ENCODE measurements around the gene CHMP2A. TPM values are rescaled to one million over a fixed set of nuclear protein-coding genes. Genes with fewer than 3 reads are reported as not detected.
"Not testable (repeated sequence)": the region's sequence is repeated elsewhere in the genome, so short reads cannot be mapped to it uniquely, and the experiment has no call there.

CHMP2A gene
- total and polyA plus RNA-seq, 9 donors, result 54.2 to 143 (median 98.3) TPM

- peak in 2 of 5 donors; percentile 62 to 74 for DNase-seq
- H3K9me3 ChIP-seq, result no peaks in the 10 kb centered on the region
- H3K4me1 ChIP-seq (ENCODE audit: insufficient read depth), result peaks cover 10% of the 10 kb centered on the region
- H3K36me3 ChIP-seq, result no peaks in the 10 kb centered on the region
- peak overlapping the region; percentile 79 for H3K4me3 ChIP-seq
- H3K27ac ChIP-seq, result peak overlapping the region; percentile 49 to 91
- intact Hi-C loops (cut with DNase I), result no loop called here
- WGBS, 3 donors, result 0 to 1% (median 0%) methylated on average over 42 to 92 of the region's 92 CpGs
- TF ChIP-seq, protein P1, sequence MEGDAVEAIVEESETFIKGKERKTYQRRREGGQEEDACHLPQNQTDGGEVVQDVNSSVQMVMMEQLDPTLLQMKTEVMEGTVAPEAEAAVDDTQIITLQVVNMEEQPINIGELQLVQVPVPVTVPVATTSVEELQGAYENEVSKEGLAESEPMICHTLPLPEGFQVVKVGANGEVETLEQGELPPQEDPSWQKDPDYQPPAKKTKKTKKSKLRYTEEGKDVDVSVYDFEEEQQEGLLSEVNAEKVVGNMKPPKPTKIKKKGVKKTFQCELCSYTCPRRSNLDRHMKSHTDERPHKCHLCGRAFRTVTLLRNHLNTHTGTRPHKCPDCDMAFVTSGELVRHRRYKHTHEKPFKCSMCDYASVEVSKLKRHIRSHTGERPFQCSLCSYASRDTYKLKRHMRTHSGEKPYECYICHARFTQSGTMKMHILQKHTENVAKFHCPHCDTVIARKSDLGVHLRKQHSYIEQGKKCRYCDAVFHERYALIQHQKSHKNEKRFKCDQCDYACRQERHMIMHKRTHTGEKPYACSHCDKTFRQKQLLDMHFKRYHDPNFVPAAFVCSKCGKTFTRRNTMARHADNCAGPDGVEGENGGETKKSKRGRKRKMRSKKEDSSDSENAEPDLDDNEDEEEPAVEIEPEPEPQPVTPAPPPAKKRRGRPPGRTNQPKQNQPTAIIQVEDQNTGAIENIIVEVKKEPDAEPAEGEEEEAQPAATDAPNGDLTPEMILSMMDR (IDR thresholded peaks at IDR 0.05), result no peak
- no peak for TF ChIP-seq POLR2A (IDR thresholded peaks at IDR 0.05)
- no peak for TF ChIP-seq EP300 (IDR thresholded peaks at IDR 0.05)
- H3K27me3 ChIP-seq, result no peaks in the 10 kb centered on the region
These were observed 10.2 kb downstream of the CHMP2A start for GRCh38 chr19:58544591-58545285.

DNA sequence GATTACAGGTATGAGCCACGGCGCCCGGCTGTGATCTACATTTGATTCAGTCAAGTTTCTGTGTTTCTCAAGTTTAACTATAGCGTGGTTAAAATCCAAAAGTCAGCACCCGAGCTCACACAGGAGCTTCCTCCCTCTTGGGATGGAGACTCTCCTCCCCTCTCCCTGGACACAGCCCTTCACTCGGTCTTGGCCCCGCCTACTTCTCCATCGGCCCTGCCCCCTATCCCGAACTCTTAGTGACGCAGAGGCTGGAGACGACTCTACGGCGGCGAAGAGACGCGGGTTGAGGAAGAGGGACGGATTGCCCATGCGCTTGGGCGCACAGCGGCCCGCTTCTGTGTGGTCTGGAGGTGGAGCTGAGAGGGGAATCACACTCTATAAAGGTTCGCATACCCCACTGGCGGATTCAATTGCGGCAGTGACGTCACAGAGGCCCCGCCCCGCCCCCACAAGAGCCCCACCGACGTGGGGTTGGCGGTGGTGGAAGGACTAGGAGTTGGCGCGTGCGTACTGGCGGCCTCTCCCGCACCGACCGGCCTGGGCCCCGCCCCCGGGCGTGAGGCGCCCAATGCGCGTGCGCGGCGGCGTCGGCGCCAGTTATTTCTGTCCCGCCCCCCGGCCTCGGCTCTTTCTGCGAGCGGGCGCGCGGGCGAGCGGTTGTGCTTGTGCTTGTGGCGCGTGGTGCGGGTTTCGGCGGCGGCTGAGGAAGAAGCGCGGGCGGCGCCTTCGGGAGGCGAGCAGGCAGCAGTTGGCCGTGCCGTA, 10.9 kb downstream of the CHMP2A start, which contains the start of gene TRIM28:
Gene TRIM28, plus strand, starts transcription at position 239 of the 765 bp plus-strand sequence. CDS start 694 bp downstream, outside the sequence.
- intact Hi-C loops (cut with DNase I), result no loop called here
- no peaks in the 10 kb centered on the region for H3K36me3 ChIP-seq
- TF ChIP-seq, protein P1 (IDR thresholded peaks at IDR 0.05), result peak in 1 of 3 donors; percentile 51
- peak; percentile 97 for TF ChIP-seq POLR2A (IDR thresholded peaks at IDR 0.05)
- TF ChIP-seq EP300 (IDR thresholded peaks at IDR 0.05), result peak; percentile 74
- H3K9me3 ChIP-seq, result no peaks in the 10 kb centered on the region
- peak within 1 kb of the TSS; percentile 79 for H3K4me3 ChIP-seq
- peak within 1 kb of the TSS; percentile 87 to 91 for H3K27ac ChIP-seq
- WGBS, 3 donors, result 1% methylated on average over 62 to 73 of the region's 73 CpGs
- peak; percentile 99 to 100 (median 99) for DNase-seq
- H3K27me3 ChIP-seq, result no peaks in the 10 kb centered on the region
- peaks cover 10% of the 10 kb centered on the region for H3K4me1 ChIP-seq (ENCODE audit: insufficient read depth)

DNA sequence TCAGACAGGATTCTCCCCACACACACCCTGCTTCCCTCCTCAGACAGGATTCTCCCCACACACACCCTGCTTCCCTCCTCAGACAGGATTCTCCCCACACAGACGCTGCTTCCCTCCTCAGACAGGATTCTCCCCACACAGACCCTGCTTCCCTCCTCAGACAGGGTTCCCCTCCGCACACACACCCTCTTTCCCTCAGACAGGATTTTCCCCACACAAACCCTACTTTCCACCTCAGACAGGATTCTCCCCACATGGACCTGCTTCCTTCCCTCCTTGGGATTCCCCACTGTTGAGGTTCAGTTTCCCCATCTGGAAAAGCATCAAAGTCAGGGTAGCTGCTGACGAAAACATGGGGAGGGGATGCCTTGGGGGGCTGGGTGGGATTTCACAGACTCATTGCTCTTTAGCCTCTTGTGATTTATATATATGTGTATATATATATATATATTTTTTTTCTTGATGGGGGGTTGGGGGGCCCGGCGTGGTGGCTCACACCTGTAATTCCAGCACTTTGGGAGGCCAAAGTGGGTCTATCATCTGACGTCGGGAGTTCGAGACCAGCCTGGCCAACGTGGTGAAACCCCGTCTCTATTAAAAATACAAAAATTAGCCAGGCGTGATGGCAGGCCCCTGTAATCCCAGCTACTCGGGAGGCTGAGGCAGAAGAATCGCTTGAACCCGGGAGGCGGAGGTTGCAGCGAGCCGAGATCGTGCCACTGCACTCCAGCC, 12.1 kb downstream of the CHMP2A start:
- H3K9me3 ChIP-seq; H3K36me3 ChIP-seq; H3K27me3 ChIP-seq; intact Hi-C loops (cut with DNase I): not testable (repeated sequence)
- 69 to 76% (median 76%) methylated on average over 18 of the region's 18 CpGs for WGBS, 3 donors
- peak overlapping the region; percentile 87 to 91 for H3K27ac ChIP-seq
- H3K4me3 ChIP-seq, result peak overlapping the region; percentile 79
- H3K4me1 ChIP-seq (ENCODE audit: insufficient read depth), result peaks cover 12% of the 10 kb centered on the region
- DNase-seq, result peak in 1 of 5 donors; percentile 27

DNA sequence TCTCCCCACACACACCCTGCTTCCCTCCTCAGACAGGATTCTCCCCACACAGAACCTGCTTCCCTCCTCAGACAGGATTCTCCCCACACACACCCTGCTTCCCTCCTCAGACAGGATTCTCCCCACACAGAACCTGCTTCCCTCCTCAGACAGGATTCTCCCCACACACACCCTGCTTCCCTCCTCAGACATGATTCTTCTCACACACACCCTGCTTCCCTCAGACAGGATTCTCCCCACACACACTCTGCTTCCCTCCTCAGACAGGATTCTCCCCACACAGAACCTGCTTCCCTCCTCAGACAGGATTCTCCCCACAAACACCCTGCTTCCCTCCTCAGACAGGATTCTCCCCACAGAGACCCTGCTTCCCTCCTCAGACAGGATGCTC, 15.7 kb downstream of the CHMP2A start:
- H3K4me1 ChIP-seq (ENCODE audit: insufficient read depth); H3K9me3 ChIP-seq; intact Hi-C loops (cut with DNase I); H3K4me3 ChIP-seq; H3K27ac ChIP-seq; H3K36me3 ChIP-seq; H3K27me3 ChIP-seq; DNase-seq: not testable (repeated sequence)
